DND-41 (cell line): ENCODE measurements around the gene WAC.

Source experiments
- CTCF ChIP-seq: IDR thresholded peaks from 2 replicates; pipeline ENCODE4 v1.5.1; 2012; ENCODE audit warnings: borderline replicate concordance, low read length, moderate library complexity, mild to moderate bottlenecking; ENCODE audit not compliant: poor library complexity, severe bottlenecking; ENCODE audit errors: extremely low read depth
- EZH2 ChIP-seq: IDR thresholded peaks from 3 replicates; pipeline ENCODE4 v1.6.1; 2012; ENCODE audit warnings: borderline replicate concordance, low read depth, mild to moderate bottlenecking, moderate library complexity, low read length, inconsistent platforms; ENCODE audit not compliant: severe bottlenecking

- no peak for TF ChIP-seq CTCF
- no peak for TF ChIP-seq EZH2
Measured at GRCh38 chr10:28540145-28540544, 7.2 kb downstream of the WAC start.
